ENCODE results near the gene SDF4. TPM values are rescaled to one million over a fixed set of nuclear protein-coding genes. Genes with fewer than 3 reads are reported as not detected.

Gene SDF4
- total and polyA plus RNA-seq, 2 experiments from 2014 or later: 45.0 to 62.6 TPM

DNA sequence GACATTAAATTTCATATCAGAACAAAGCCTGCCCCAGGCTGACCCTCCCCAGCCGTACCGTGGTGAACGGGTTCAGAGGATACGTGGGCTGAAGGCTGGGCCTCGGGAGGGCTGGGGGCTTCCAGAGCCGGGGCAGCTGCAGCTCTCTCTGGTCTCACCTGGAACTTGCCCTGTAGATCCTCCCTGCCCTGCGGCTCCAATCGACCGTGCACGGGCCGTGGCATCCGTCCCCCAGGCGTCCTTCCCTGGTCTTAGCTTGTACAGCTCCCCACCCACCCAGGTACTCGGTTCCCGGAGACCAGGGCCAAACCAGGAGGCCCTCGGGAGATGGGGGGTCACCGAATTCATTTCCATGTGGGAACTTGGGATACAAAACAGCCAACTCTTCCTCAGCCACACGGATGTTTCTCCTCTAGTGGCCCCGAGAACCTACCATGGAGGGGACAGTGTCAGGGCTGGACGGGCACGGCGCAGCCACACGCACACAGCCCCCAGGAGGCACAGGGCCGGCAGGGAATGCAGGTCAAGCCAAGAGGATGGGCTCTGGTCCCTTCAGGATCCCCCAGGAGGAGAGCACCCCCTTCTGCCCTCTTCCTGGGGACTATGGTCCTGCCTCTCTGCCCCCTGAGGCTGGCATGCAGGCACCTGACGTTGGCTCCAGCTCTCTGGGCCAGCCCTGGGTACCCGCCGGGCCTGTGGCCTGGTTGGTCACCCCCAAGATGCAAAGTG, 3.4 kb upstream of the SDF4 start:
- peaks cover 18% of the 10 kb centered on the region for H3K4me1 Mint-ChIP-seq
- TF ChIP-seq EZH2 (IDR thresholded peaks at IDR 0.05; ENCODE audit: low read depth, unreplicated experiment): no peak
- TF ChIP-seq ZNF114 (CRISPR knock-in tag; IDR thresholded peaks at IDR 0.05): no peak
- H3K27me3 Mint-ChIP-seq (ENCODE audit: insufficient read depth, low read depth, poor library complexity): peaks cover 12% of the 10 kb centered on the region
- Histone ChIP-seq H3K4me2 (no peak overlapping the region), H3F3A (replicated peaks; ENCODE audit: low read depth) (peaks cover 10% of the 10 kb centered on the region; the same call in 1 of the 2 replicates), H3K4me3 (no peak overlapping the region), H3K27me3 (ENCODE audit: insufficient read depth) (no peaks in the 10 kb centered on the region), H3K9me2 (ENCODE audit: insufficient read depth) (no peaks in the 10 kb centered on the region), H3K27ac (ENCODE audit: low read depth) (no peak overlapping the region), H4K20me1 (replicated peaks; ENCODE audit: insufficient read depth) (peaks cover 8% of the 10 kb centered on the region), H3K36me3 (ENCODE audit: insufficient read depth) (no peaks in the 10 kb centered on the region), H2AFZ (no peak overlapping the region), H3K4me1 (ENCODE audit: insufficient read depth) (peaks cover 6% of the 10 kb centered on the region), H3K79me2 (replicated peaks; ENCODE audit: insufficient read depth) (peaks cover 20% of the 10 kb centered on the region)
- no peak for DNase-seq (ENCODE audit: low spot score)
- no peak overlapping the region for H3K4me3 Mint-ChIP-seq
- no peak overlapping the region for H3K27ac Mint-ChIP-seq
- H3K9me3 Mint-ChIP-seq: peaks cover 10% of the 10 kb centered on the region
- ATAC-seq: no peak
- H3K36me3 Mint-ChIP-seq (ENCODE audit: low read depth): peaks cover 15% of the 10 kb centered on the region

DNA sequence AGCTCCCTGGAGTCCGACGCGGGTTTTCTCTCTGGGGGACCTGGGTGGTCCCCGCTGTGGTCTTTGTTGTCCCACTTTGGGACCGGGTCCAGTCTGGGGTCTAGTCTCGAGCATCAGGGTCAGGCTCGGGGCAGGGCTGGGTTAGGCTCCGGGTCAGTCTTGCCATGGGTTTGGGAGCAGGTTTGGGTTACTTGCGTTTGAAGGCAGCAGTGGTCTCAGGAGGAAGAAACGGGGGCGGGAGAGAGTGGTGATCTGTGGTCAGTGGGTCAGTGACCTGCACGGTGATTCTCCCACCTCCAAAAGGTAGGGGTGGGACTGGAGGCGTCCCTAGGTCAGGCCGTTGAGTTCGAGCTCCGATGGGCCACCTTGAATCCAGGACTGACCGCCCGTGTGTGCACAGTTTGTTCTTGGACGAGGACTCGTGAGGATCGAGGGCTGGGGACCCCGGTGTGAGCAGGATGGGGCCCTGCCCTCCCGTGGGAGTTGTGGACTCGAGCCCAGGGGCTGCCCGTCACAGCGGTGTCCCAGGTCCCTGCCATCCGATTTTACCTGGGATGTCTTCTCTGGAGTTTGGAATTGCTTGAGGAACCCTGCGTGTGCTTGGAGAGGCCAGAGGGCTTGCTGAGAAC, 2.5 kb upstream of the SDF4 start:
- Histone ChIP-seq H3K4me2 (no peak overlapping the region), H3K27ac (ENCODE audit: low read depth) (no peak overlapping the region), H2AFZ (no peak overlapping the region), H3K4me3 (no peak overlapping the region), H3K27me3 (ENCODE audit: insufficient read depth) (no peaks in the 10 kb centered on the region), H3F3A (replicated peaks; ENCODE audit: low read depth) (peaks cover 10% of the 10 kb centered on the region; the same call in 1 of the 2 replicates), H3K36me3 (ENCODE audit: insufficient read depth) (no peaks in the 10 kb centered on the region), H3K79me2 (replicated peaks; ENCODE audit: insufficient read depth) (peaks cover 29% of the 10 kb centered on the region), H3K9me2 (ENCODE audit: insufficient read depth) (no peaks in the 10 kb centered on the region), H3K4me1 (ENCODE audit: insufficient read depth) (peaks cover 6% of the 10 kb centered on the region), H4K20me1 (replicated peaks; ENCODE audit: insufficient read depth) (peaks cover 8% of the 10 kb centered on the region)
- ATAC-seq (no peak), DNase-seq (ENCODE audit: low spot score) (no peak)
- Mint-ChIP-seq H3K36me3 (ENCODE audit: low read depth) (peaks cover 21% of the 10 kb centered on the region), H3K27me3 (ENCODE audit: insufficient read depth, low read depth, poor library complexity) (peaks cover 13% of the 10 kb centered on the region), H3K4me3 (peak overlapping the region; percentile 57; the same call in 1 of the 3 replicates), H3K27ac (no peak overlapping the region), H3K4me1 (peaks cover 18% of the 10 kb centered on the region), H3K9me3 (peaks cover 10% of the 10 kb centered on the region)
- TF ChIP-seq ZNF331 (CRISPR knock-in tag; IDR thresholded peaks at IDR 0.05; ENCODE audit: low read depth) (no peak), EZH2 (IDR thresholded peaks at IDR 0.05; ENCODE audit: low read depth, unreplicated experiment) (no peak), EZH2phosphoT487 (IDR thresholded peaks at IDR 0.05; ENCODE audit: unreplicated experiment) (no peak), ZNF114 (CRISPR knock-in tag; IDR thresholded peaks at IDR 0.05) (no peak), NANOG (IDR thresholded peaks at IDR 0.05; ENCODE audit: borderline replicate concordance) (no peak), JUNB (IDR thresholded peaks at IDR 0.05; ENCODE audit: unreplicated experiment) (no peak), CREB1 (CRISPR knock-in tag; IDR thresholded peaks at IDR 0.05; ENCODE audit: low read depth) (no peak)
- TF ChIP-seq, protein P1, sequence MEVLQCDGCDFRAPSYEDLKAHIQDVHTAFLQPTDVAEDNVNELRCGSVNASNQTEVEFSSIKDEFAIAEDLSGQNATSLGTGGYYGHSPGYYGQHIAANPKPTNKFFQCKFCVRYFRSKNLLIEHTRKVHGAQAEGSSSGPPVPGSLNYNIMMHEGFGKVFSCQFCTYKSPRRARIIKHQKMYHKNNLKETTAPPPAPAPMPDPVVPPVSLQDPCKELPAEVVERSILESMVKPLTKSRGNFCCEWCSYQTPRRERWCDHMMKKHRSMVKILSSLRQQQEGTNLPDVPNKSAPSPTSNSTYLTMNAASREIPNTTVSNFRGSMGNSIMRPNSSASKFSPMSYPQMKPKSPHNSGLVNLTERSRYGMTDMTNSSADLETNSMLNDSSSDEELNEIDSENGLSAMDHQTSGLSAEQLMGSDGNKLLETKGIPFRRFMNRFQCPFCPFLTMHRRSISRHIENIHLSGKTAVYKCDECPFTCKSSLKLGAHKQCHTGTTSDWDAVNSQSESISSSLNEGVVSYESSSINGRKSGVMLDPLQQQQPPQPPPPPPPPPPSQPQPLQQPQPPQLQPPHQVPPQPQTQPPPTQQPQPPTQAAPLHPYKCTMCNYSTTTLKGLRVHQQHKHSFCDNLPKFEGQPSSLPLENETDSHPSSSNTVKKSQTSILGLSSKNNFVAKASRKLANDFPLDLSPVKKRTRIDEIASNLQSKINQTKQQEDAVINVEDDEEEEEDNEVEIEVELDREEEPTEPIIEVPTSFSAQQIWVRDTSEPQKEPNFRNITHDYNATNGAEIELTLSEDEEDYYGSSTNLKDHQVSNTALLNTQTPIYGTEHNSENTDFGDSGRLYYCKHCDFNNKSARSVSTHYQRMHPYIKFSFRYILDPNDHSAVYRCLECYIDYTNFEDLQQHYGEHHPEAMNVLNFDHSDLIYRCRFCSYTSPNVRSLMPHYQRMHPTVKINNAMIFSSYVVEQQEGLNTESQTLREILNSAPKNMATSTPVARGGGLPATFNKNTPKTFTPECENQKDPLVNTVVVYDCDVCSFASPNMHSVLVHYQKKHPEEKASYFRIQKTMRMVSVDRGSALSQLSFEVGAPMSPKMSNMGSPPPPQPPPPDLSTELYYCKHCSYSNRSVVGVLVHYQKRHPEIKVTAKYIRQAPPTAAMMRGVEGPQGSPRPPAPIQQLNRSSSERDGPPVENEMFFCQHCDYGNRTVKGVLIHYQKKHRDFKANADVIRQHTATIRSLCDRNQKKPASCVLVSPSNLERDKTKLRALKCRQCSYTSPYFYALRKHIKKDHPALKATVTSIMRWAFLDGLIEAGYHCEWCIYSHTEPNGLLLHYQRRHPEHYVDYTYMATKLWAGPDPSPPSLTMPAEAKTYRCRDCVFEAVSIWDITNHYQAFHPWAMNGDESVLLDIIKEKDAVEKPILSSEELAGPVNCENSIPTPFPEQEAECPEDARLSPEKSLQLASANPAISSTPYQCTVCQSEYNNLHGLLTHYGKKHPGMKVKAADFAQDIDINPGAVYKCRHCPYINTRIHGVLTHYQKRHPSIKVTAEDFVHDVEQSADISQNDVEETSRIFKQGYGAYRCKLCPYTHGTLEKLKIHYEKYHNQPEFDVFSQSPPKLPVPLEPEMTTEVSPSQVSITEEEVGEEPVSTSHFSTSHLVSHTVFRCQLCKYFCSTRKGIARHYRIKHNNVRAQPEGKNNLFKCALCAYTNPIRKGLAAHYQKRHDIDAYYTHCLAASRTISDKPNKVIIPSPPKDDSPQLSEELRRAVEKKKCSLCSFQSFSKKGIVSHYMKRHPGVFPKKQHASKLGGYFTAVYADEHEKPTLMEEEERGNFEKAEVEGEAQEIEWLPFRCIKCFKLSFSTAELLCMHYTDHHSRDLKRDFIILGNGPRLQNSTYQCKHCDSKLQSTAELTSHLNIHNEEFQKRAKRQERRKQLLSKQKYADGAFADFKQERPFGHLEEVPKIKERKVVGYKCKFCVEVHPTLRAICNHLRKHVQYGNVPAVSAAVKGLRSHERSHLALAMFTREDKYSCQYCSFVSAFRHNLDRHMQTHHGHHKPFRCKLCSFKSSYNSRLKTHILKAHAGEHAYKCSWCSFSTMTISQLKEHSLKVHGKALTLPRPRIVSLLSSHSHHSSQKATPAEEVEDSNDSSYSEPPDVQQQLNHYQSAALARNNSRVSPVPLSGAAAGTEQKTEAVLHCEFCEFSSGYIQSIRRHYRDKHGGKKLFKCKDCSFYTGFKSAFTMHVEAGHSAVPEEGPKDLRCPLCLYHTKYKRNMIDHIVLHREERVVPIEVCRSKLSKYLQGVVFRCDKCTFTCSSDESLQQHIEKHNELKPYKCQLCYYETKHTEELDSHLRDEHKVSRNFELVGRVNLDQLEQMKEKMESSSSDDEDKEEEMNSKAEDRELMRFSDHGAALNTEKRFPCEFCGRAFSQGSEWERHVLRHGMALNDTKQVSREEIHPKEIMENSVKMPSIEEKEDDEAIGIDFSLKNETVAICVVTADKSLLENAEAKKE (CRISPR knock-in tag; IDR thresholded peaks at IDR 0.05): no peak
- TF ChIP-seq, protein P2, sequence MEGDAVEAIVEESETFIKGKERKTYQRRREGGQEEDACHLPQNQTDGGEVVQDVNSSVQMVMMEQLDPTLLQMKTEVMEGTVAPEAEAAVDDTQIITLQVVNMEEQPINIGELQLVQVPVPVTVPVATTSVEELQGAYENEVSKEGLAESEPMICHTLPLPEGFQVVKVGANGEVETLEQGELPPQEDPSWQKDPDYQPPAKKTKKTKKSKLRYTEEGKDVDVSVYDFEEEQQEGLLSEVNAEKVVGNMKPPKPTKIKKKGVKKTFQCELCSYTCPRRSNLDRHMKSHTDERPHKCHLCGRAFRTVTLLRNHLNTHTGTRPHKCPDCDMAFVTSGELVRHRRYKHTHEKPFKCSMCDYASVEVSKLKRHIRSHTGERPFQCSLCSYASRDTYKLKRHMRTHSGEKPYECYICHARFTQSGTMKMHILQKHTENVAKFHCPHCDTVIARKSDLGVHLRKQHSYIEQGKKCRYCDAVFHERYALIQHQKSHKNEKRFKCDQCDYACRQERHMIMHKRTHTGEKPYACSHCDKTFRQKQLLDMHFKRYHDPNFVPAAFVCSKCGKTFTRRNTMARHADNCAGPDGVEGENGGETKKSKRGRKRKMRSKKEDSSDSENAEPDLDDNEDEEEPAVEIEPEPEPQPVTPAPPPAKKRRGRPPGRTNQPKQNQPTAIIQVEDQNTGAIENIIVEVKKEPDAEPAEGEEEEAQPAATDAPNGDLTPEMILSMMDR (conservative IDR thresholded peaks at IDR 0.05; ENCODE audit: low read depth in 2 of 2): no peak
